LNCaP clone FGC (cell line): ENCODE data around the gene TMCO4.

Source experiments
- DNase-seq: peaks from one replicate; pipeline ENCODE4 v3.0.0-alpha.2; 2011; ENCODE audit warnings: low read depth
- H3K4me3 ChIP-seq: 2 replicates; pipeline ENCODE4 v1.5.1; 2011; ENCODE audit warnings: mild to moderate bottlenecking, low read depth, low read length, control low read depth
- CTCF ChIP-seq: IDR thresholded peaks from 2 replicates; pipeline ENCODE4 v1.5.1; 2012; ENCODE audit warnings: mild to moderate bottlenecking; ENCODE audit not compliant: control insufficient read depth, insufficient read depth; ENCODE audit errors: extremely low read depth

Gene TMCO4

GRCh38 chr1:19774180-19774785 lies 25.4 kb downstream of the TMCO4 start:
- TF ChIP-seq CTCF = no peak
- no peak for DNase-seq
- no peak overlapping the region for H3K4me3 ChIP-seq

GRCh38 chr1:19773485-19773884 lies 26.2 kb downstream of the TMCO4 start:
- H3K4me3 ChIP-seq = no peak overlapping the region
- no peak for TF ChIP-seq CTCF
- DNase-seq = no peak

- DNase-seq = no peak
Measured at GRCh38 chr1:19772053-19772452, 27.7 kb downstream of the TMCO4 start.

GRCh38 chr1:19771350-19771749 lies 28.4 kb downstream of the TMCO4 start:
- no peak for DNase-seq
- no peak overlapping the region for H3K4me3 ChIP-seq
- TF ChIP-seq CTCF = no peak

More at GRCh38 chr1:19772053-19772452, 27.7 kb downstream of the TMCO4 start:
- TF ChIP-seq CTCF = no peak
- H3K4me3 ChIP-seq = no peak overlapping the region

GRCh38 chr1:19770436-19771190 lies 29.1 kb downstream of the TMCO4 start:
- DNase-seq = peak; percentile 23
- H3K4me3 ChIP-seq = no peak overlapping the region
- TF ChIP-seq CTCF = no peak

- no peak overlapping the region for H3K4me3 ChIP-seq
- no peak for DNase-seq
- no peak for TF ChIP-seq CTCF
Measured at GRCh38 chr1:19769211-19769932, 30.3 kb downstream of the TMCO4 start.
